HG02678 (cell line): ENCODE data around the gene ARHGAP24.
"Not testable (repeated sequence)": the region's sequence is repeated elsewhere in the genome, so short reads cannot be mapped to it uniquely, and the experiment has no call there.

Experiments used
- ATAC-seq: cut with Tn5 transposase; IDR thresholded peaks from one replicate; pipeline ENCODE4 v1.9.1; 2021; ENCODE audit warnings: mild to moderate bottlenecking, moderate library complexity; ENCODE audit not compliant: unreplicated experiment

ARHGAP24 gene

DNA sequence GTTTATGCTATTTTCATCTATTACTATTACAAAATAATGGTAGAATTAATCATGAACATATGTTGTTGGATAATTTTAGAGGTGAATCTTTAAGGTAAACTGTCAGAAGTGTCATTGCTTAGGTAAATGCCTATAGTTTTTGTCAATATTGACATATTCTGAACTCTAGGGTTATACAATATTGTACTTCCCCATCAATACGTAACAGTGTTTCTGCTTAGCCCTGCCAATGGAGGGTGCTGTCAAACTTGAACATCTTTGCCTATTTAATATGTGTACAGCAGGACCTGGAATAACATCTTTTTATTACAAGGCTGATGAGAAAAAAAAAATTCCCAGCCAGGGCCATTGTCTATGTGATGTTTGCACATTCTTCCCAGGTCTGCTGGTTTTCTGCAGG lies 40.8 kb downstream of the ARHGAP24 start:
- no peak for ATAC-seq

GRCh38 chr4:85518526-85518925 lies 43.6 kb downstream of the ARHGAP24 start:
- not testable (repeated sequence) for ATAC-seq

- ATAC-seq: no peak
Observed at GRCh38 chr4:85520765-85521749, 46.1 kb downstream of the ARHGAP24 start.

GRCh38 chr4:85522277-85522676 lies 47.3 kb downstream of the ARHGAP24 start:
- ATAC-seq: no peak

DNA sequence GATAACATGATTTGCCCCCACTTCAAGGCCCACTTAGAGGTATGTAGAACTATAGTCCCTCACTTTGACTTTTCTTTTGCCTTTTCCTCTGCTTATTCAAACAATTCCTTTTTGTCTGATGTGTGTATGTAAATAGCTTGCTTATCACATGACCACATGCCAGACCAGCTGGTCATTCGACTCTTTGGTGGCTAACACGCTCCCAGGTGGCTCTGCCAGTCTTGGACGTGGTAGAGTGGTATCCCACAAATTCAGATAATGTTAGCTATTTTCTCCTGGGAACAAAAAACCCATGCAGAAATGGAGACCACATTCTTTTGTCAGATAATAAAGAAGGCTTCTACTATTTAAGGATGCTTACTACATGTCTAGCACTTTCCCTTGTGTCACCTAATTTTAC lies 47.9 kb downstream of the ARHGAP24 start:
- ATAC-seq: no peak

GRCh38 chr4:85527815-85528214 lies 52.9 kb downstream of the ARHGAP24 start:
- ATAC-seq: no peak

GRCh38 chr4:85531560-85532341 lies 56.8 kb downstream of the ARHGAP24 start:
- no peak for ATAC-seq

DNA sequence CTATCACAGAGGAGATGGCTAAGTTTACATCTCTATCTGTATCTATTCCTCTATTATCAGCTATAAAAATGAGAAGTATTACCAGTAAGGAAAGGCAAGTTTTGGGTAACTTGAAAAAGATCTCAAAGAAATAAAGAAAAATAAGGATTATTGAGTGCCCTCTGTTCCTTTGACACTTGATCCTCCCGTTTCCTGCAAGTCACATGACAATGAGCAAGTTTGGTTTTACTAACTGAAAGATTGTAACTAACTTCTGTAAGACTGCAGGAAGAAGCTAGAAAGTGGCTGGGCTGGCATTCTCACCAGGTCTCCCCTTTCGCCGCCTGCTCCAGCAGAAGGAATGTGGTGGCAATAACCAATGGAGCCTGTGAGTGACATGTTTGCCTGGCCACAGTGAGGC lies 59.2 kb downstream of the ARHGAP24 start:
- no peak for ATAC-seq

GRCh38 chr4:85543832-85544231 lies 68.9 kb downstream of the ARHGAP24 start:
- no peak for ATAC-seq

DNA sequence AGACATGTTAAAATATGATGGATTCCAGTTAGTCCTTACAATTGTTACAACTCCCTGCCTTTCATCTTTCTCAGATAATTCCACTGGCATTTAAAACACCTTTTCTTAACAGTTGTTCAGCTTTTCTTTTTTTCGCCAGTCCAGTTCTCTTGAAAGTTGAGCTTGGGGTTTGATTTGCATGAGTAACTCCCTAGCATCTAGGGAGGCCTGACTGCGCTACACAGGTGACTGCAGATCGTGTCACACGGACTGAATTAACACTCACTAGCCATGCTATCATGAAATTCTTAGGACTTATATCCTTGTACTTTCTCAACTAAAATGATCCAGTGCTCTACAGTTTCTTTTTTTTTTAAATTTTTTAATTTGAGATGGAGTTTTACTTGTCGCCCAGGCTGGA lies 69.8 kb downstream of the ARHGAP24 start:
- ATAC-seq: no peak

DNA sequence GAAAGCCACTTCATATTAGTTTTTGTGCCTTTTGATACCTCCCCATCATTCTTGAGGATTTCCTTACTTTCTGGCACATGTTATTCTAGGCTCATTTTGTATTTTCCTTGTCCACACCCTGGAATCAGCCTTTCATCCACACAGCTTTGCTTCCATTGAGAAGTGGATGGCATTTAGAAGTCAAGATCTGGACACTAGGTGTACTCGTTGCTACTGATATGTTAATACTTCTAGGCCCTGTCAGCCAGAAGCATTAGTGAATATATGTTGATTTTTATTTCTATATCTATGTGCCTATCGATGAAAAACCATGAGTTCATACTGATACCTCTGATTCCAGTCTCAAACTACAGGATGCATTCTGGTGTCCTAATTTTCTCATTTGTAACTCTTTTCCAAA lies 73.2 kb downstream of the ARHGAP24 start:
- no peak for ATAC-seq

DNA sequence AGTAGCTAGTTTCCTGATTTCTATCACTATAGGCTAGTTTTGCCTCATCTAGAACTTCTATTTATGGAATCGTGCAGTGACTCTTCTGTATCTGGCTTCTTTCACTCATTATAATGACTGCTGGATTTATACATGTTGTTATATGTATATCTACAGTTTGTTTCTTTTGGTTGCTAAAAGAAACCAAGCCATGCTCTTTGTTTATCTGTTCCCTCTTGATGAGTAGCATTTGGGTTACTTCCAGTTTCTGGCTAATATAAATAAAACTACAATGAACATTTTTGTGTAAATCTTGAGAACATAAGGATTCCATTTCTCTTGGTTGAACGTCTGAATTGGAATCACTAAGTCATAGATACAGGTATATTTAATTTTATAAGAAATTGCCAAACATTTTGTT lies 73.9 kb downstream of the ARHGAP24 start:
- no peak for ATAC-seq

GRCh38 chr4:85555206-85555605 lies 80.3 kb downstream of the ARHGAP24 start:
- ATAC-seq: no peak

DNA sequence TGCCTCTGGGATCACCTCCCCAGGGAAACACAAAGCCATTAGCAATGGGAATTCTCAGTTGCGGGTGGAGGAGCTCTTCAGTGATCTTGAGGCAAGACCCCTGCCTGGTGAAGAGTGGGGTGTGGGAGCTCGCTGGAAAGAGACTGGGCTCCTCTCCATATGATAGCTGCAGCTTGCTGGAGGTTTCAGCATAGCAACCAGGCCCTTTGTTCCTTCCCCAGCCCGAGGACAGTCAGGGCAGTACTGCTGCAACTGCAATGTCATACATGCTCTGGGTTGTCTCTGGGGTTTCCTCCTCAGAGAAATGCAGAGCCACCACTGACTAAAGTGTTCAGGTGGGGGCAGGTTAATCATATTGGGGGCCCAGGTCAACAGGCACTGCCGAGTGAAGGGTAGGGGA lies 81.3 kb downstream of the ARHGAP24 start:
- ATAC-seq: no peak

DNA sequence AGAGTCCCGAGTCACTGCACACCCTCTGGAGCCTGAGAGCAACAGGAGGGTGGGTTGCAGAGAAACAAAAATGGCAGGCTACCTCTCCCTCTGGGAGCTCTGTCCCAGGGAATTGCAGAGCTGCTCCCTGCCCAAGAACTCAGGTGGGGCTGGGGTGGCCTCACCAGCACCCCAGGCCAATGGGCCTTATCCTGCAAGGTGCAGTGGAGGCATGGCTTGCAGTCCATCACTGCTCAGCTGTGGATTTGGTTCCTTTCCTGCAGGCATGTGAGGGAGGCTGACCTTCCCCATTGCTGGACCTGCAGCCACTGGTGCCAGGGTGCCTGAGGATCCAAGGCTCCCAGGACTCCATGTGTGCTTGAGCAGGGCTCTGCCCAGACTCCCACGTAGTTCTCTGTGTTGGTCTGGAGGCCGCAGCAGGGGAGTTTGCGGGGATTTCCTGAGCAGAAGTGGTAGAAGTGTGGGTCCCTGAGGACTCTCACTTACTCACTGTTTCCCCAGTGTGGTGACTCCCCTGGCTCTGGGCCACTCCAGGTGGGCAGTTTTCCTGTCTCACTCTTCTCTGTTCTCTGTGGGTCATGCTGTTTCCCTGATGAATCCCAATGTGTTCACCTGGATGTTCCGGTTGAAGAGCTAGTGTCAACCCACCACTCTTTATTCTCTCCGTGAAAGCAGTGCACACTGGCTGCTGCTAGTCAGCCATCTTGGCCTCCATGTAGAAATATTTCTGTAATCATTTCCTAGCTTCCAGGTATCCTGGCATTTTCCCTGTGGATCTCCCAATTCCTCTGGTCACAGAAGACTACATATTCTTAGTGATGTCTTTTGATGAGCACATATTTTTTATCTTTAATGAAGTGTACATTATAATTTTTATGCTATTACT lies 82.3 kb downstream of the ARHGAP24 start:
- ATAC-seq: peak; percentile 94

- ATAC-seq: no peak
Observed at GRCh38 chr4:85565761-85566480, 91.0 kb downstream of the ARHGAP24 start.

DNA sequence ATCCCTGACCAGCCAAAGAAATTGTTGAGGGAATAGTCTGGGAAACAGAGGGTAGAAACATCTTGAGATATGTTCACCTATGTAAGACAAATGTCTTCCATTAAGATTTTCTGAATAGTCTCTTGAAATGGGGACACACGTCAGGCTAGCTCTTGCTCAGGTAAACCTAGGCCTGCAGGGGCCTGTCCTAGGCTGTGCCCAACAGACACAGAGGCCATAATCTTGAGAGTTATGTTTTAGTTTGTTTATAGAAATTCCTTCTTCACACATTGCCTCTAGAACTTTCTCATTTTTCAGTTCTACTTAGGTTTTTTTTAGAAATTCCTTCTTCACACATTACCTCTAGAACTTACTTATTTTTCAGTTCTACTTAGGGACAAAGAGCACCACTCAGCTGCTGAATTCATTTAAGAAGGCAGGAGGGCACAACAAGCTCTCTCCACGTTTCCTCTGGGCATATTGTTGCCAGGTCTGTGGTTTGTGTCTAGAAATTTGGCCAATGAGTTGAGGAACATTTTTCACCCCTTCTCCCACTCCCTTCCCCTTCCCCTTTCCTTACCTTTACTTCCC lies 94.9 kb downstream of the ARHGAP24 start:
- peak; percentile 46 for ATAC-seq

GRCh38 chr4:85570388-85570787 lies 95.4 kb downstream of the ARHGAP24 start:
- ATAC-seq: no peak

DNA sequence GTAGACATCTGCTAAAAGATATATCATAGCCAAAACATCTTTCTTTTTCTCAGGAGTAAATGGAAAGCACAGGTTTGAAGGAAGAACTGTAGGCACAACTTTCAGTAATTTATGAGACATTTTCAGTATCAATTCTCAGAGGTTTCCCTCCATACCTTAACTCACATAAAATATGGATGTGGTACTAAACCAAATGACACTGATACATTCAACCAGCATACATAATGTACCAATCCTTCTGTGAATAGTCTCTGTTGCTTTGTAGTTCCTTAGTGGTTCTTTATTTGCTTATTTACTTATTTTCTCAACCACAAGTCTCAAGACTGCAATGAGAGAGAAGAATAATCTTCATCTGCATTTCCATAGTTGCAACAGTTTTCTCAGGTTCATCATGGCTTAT lies 96.1 kb downstream of the ARHGAP24 start:
- no peak for ATAC-seq

- ATAC-seq: no peak
Observed at GRCh38 chr4:85573270-85573669, 98.3 kb downstream of the ARHGAP24 start.
